ENCODE measurements around the gene CCDC124. TPM values are rescaled to one million over a fixed set of nuclear protein-coding genes. Genes with fewer than 3 reads are reported as not detected.

CCDC124 gene
- total RNA-seq, 2 experiments from 2014 or later: 54.2 to 56.4 TPM

- no peak for DNase-seq
- no peak for ATAC-seq (ENCODE audit: low read depth)
- no peaks in the 10 kb centered on the region for H3K9me3 Mint-ChIP-seq
- H3K36me3 Mint-ChIP-seq: peaks cover 7% of the 10 kb centered on the region
- POLR2A ChIA-PET: interaction anchor here (0.6 to 1.0 kb wide), 2 partner anchors 10 to 41 kb away, joined by 3 to 4 read pairs; partner anchors contain the start of gene CCDC124
- H3K27ac Mint-ChIP-seq: no peak overlapping the region
- peaks cover 12% of the 10 kb centered on the region for H3K4me1 Mint-ChIP-seq
- H3K4me3 Mint-ChIP-seq: no peak overlapping the region
- H3K27me3 Mint-ChIP-seq: no peaks in the 10 kb centered on the region
These were observed 9.9 kb downstream of the CCDC124 start for GRCh38 chr19:17942582-17943273.

DNA sequence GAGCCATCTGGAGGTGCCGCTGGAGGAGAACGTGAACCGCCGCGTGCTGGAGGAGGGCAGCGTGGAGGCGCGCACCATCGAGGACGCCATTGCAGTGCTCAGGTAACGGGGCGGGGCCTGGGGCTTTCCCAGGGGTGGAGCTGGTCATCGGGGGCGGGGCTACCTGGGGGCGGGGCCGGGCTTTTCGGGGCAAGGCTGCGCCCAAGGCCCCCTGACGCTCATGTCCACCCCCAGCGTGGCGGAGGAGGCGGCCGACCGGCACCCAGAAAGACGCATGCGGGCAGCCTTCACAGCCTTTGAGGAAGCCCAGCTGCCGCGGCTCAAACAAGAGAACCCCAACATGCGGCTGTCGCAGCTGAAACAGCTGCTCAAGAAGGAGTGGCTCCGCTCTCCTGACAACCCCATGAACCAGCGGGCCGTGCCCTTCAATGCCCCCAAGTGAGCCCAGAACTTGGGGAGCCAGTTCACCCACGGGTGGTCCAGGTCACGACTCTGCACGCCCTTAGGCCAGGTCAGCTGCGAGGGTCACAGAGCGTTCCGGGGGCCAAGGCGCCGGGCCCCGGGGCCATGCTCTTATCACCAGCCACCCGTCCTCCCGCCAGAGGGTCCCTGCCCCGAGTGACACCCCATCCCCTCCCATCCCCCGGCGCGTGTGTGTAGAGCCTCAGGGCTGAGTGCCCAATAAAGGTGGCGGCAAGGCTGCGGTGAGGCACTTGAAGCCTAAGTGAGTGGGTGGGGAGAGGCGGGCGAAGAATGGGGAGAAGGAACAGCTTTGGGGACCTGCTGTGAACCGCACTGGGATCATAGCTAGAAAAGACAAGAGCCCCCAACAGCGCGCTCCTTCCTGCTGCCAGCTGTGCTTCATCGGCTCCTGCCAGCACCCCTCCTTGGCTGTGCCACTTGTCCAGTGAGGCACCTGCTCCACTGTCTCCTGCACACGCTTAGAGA lies 10.7 kb downstream of the CCDC124 start:
- no peaks in the 10 kb centered on the region for H3K27me3 Mint-ChIP-seq
- no peak overlapping the region for H3K27ac Mint-ChIP-seq
- DNase-seq: no peak
- no peak overlapping the region for H3K4me3 Mint-ChIP-seq
- no peaks in the 10 kb centered on the region for H3K9me3 Mint-ChIP-seq
- POLR2A ChIA-PET: no interaction called here
- H3K4me1 Mint-ChIP-seq: peaks cover 12% of the 10 kb centered on the region
- no peak for ATAC-seq (ENCODE audit: low read depth)
- H3K36me3 Mint-ChIP-seq: peaks cover 7% of the 10 kb centered on the region

- no peaks in the 10 kb centered on the region for H3K9me3 Mint-ChIP-seq
- H3K36me3 Mint-ChIP-seq: peaks cover 6% of the 10 kb centered on the region
- no peak overlapping the region for H3K27ac Mint-ChIP-seq
- POLR2A ChIA-PET: no interaction called here
- H3K4me1 Mint-ChIP-seq: peaks cover 16% of the 10 kb centered on the region
- DNase-seq (no peak), ATAC-seq (ENCODE audit: low read depth) (no peak)
- peaks cover 7% of the 10 kb centered on the region for H3K27me3 Mint-ChIP-seq
- no peak overlapping the region for H3K4me3 Mint-ChIP-seq
These were observed 11.5 kb downstream of the CCDC124 start for GRCh38 chr19:17944301-17944700.

- POLR2A ChIA-PET: interaction anchor here (0.7 to 3.8 kb wide), 3 partner anchors 14 to 53 kb away, joined by 3 to 13 read pairs (median 5); partner anchors contain the start of gene CCDC124
- H3K4me3 Mint-ChIP-seq: peak overlapping the region; percentile 82
- peaks cover 33% of the 10 kb centered on the region for H3K27me3 Mint-ChIP-seq
- peaks cover 31% of the 10 kb centered on the region for H3K4me1 Mint-ChIP-seq
- H3K9me3 Mint-ChIP-seq: no peaks in the 10 kb centered on the region
- H3K36me3 Mint-ChIP-seq: no peaks in the 10 kb centered on the region
- H3K27ac Mint-ChIP-seq: peak overlapping the region; percentile 75
- DNase-seq: no peak
- peak; percentile 51 for ATAC-seq (ENCODE audit: low read depth)
These were observed 14.4 kb downstream of the CCDC124 start for GRCh38 chr19:17946965-17947784.

DNA sequence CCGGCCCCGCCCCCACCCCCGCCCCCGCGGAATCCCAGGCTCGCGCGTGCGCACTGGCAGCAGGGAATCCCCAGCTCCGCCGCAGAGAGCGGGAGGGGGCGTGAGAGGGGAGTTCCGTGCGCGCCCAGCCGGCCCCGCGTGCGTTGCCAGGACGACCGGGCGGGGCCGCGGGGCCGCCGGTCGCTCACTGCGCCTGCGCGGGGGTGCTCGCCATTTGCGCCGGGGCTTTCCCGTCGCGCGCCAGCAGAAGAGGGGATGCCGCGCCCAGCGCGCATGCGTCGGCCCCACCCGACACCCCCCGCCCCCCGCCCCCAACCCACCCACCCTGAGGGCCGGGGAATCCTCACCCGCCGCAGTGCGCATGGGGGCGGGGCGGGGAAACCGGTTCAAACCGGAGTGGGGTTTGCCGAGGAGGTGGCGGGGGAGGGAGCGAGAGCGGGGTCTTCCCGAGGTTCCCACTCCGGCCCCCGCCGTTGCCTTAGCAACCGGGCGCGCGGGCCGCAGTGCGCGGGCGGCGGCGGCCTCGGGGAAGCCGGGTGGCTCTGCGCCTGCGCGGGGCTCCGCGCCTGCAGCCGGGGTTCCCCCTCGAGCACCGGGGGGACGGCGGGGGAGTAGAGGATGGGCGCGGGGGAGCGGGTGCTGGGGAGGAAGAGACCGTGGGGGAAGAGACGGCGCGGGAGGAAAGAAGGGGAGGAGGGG lies 15.1 kb downstream of the CCDC124 start:
- Mint-ChIP-seq H3K36me3 (no peaks in the 10 kb centered on the region), H3K4me1 (peaks cover 31% of the 10 kb centered on the region), H3K4me3 (peak overlapping the region; percentile 79), H3K27me3 (peaks cover 40% of the 10 kb centered on the region), H3K27ac (no peak overlapping the region), H3K9me3 (no peaks in the 10 kb centered on the region)
- POLR2A ChIA-PET: interaction anchor here (1.3 to 3.8 kb wide), 2 partner anchors 15 to 53 kb away, joined by 5 to 13 read pairs; partner anchors contain the start of gene CCDC124
- ATAC-seq (ENCODE audit: low read depth) (peak; percentile 73), DNase-seq (peak; percentile 99)

DNA sequence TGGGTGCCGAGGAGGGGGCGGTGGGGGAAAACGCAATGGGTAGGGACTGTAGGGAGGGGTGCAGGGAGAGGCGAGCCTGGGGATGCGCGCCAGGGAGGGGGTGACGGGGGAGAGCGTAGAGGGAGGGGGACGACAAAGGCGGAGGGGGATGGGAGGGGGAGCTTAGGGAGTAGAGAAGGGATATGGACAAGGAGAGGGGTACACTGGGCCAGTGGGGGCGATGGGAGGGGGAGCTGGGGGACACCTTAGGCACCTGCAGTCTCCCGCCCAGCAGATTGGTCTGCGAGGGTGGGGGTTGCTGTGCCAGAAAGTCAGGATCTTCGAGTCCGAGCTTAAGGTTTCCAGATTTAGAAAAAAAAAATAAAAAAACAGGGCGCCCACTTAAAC lies 15.7 kb downstream of the CCDC124 start:
- Mint-ChIP-seq H3K36me3 (no peaks in the 10 kb centered on the region), H3K4me1 (peaks cover 31% of the 10 kb centered on the region), H3K27me3 (peaks cover 46% of the 10 kb centered on the region), H3K27ac (peak overlapping the region; percentile 34), H3K4me3 (peak overlapping the region; percentile 79), H3K9me3 (no peaks in the 10 kb centered on the region)
- POLR2A ChIA-PET: interaction anchor here (0.5 to 3.8 kb wide), 3 partner anchors 15 to 623 kb away, joined by 5 to 13 read pairs (median 6); partner anchors contain the start of genes CCDC124 and UBA52
- DNase-seq (no peak), ATAC-seq (ENCODE audit: low read depth) (no peak)

DNA sequence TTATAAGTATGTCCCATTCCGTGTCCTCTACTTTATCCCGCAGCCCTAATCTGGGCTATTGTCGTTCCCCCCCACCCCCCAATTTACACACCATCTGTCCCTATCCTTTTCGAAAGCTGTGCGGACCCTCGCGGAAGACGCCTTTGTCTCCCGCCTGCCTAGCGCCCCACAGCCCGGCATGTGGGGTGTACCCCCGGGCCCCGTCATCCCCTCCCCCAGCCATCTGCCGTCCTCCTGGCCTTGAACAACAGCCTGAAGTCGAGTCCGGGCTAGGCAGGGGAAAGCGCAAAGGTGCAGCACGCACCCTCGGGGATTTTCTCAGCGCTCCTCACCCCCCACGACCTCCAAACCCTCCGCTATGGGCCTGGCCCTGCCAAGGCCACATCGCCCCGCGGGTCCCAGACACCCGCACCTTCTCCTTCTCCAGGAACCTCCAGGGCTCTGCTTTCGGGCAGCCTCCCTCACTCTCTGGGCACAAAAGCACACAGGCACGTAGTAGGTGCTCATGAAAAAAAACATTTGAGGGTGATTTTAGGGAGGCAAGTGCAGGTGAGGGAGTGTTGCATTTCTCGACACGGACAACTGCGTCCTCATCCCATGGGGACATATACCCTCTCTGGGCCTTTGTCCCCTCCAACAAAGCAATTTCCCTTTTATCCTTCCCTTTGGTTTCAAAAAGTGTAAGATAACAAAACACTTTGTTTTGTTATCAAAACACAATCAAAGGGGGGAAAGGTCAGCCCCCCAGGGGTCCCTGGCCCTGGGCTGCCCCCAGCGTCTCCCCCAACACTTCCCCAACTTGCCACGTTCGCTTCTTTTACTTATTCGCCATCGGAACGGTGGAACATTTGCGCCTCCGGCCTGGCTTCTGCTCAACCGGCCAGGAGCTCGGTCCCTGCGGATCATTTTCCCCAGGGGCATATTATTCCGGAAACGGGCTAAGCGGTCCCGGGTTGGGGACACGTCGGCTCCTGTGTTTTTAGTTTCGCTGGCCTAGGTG lies 16.4 kb downstream of the CCDC124 start:
- Mint-ChIP-seq H3K4me1 (peaks cover 31% of the 10 kb centered on the region), H3K27ac (peak overlapping the region; percentile 45), H3K36me3 (no peaks in the 10 kb centered on the region), H3K9me3 (no peaks in the 10 kb centered on the region), H3K27me3 (peaks cover 53% of the 10 kb centered on the region), H3K4me3 (peak overlapping the region; percentile 79)
- DNase-seq (peak; percentile 55), ATAC-seq (ENCODE audit: low read depth) (no peak)
- POLR2A ChIA-PET: interaction anchor here (0.5 to 3.8 kb wide), 2 partner anchors 51 to 622 kb away, joined by 6 to 13 read pairs; partner anchors contain the start of gene UBA52

GRCh38 chr19:17949956-17950309 lies 17.1 kb downstream of the CCDC124 start:
- H3K27me3 Mint-ChIP-seq: peaks cover 60% of the 10 kb centered on the region
- H3K36me3 Mint-ChIP-seq: no peaks in the 10 kb centered on the region
- POLR2A ChIA-PET: interaction anchor here (3.8 kb wide), 1 partner anchor 51 kb away, joined by 13 read pairs; no protein-coding TSS in a partner anchor
- no peak for DNase-seq
- peak overlapping the region; percentile 79 for H3K4me3 Mint-ChIP-seq
- H3K27ac Mint-ChIP-seq: no peak overlapping the region
- H3K9me3 Mint-ChIP-seq: no peaks in the 10 kb centered on the region
- ATAC-seq (ENCODE audit: low read depth): no peak
- H3K4me1 Mint-ChIP-seq: peaks cover 31% of the 10 kb centered on the region

DNA sequence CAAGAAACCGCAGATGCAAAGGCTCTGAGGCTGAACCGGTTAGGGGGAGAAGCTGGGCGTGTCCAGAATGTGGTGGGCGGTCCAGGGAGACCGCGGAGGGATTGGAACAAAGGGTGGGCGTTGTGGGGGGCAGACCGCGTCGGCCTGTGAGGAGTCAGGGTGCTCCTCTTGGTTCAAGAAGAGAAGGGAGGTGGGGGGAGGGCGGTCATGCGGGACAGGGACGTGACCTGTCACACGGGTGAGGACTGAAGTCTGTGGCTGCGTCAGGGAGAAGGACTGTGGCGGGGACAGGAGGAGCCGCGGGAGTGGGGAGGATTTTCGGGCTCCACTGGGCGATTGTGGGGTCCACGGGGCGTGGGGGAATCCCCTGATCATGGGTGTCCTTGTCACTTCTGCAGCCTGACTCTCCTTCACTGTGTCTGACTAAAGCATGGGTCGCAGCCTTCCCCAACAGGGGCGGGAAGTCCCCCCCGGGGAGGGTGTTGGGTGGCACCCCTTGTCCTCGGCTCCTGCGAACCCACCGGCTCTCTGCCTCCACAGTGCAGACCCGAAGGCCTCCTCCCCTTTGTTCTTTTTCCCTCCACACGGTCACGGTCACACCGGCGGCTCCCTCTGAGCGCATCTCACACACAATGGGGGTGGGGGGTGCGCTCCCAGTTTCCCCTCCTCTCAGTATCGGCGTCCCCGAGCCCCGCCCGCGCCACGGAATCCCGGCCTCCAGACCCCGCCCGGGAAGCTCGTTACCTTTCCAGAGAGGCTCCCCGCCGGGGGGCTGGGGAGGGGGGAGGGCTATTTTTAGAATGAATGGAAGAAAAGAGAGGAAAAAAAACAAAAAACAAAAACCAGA lies 17.7 kb downstream of the CCDC124 start:
- DNase-seq (peak; percentile 56), ATAC-seq (ENCODE audit: low read depth) (no peak)
- POLR2A ChIA-PET: interaction anchor here (3.8 kb wide), 1 partner anchor 50 kb away, joined by 13 read pairs; no protein-coding TSS in a partner anchor
- peaks cover 31% of the 10 kb centered on the region for H3K4me1 Mint-ChIP-seq
- peak overlapping the region; percentile 79 for H3K4me3 Mint-ChIP-seq
- H3K9me3 Mint-ChIP-seq: no peaks in the 10 kb centered on the region
- no peaks in the 10 kb centered on the region for H3K36me3 Mint-ChIP-seq
- H3K27ac Mint-ChIP-seq: no peak overlapping the region
- peaks cover 61% of the 10 kb centered on the region for H3K27me3 Mint-ChIP-seq

GRCh38 chr19:17951157-17951989 lies 18.6 kb downstream of the CCDC124 start:
- ATAC-seq (ENCODE audit: low read depth): no peak
- POLR2A ChIA-PET: no interaction called here
- H3K4me1 Mint-ChIP-seq: peaks cover 27% of the 10 kb centered on the region
- H3K9me3 Mint-ChIP-seq: no peaks in the 10 kb centered on the region
- DNase-seq: no peak
- H3K27me3 Mint-ChIP-seq: peaks cover 61% of the 10 kb centered on the region
- peak overlapping the region; percentile 13 for H3K4me3 Mint-ChIP-seq
- H3K27ac Mint-ChIP-seq: no peak overlapping the region
- no peaks in the 10 kb centered on the region for H3K36me3 Mint-ChIP-seq
